GM12801 (cell line): ENCODE results near the gene DAAM2.

Experiments
- CTCF ChIP-seq: IDR thresholded peaks from one replicate; pipeline ENCODE4 v1.5.1; 2011; ENCODE audit warnings: control low read depth; ENCODE audit not compliant: insufficient read length; ENCODE audit errors: extremely low read depth

The DAAM2 gene

DNA sequence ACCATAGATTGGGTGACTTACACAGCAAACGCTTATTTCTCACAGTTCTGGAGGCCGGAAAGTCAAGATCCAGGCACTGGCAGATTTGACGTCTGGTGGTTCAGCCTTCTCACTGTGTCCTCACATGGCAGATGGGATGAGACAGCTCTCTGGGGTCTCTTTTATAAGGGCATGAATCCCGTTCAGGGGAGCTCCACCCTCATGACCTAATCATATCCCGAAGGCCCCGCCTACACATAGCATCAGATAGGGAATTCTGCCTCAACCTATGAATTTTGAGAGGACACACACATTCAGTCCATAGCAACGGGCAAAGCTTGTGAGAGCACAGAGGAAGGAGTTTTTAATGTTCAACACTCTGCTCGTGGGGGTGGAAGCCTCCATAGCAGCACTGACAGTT lies 27.5 kb downstream of the DAAM2 start:
- no peak for TF ChIP-seq CTCF

DNA sequence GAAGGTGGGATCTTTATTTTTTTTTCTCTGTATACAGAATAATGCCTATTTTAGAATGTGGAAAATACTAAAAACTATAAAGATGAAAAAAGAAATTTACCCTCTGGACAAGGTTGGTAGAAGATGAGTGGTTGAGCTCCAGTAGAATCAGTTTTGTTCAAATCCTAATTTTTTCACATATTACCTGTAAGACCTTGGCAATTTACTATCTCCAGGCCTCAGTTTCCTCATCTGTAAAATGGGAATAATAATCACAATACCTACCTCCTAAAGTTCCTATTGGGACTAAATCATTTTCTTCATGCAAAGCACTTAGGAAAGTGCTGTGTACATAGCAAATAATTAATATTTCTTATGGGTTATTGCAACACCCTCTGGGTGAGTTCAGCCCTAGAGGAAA lies 28.4 kb downstream of the DAAM2 start:
- no peak for TF ChIP-seq CTCF

DNA sequence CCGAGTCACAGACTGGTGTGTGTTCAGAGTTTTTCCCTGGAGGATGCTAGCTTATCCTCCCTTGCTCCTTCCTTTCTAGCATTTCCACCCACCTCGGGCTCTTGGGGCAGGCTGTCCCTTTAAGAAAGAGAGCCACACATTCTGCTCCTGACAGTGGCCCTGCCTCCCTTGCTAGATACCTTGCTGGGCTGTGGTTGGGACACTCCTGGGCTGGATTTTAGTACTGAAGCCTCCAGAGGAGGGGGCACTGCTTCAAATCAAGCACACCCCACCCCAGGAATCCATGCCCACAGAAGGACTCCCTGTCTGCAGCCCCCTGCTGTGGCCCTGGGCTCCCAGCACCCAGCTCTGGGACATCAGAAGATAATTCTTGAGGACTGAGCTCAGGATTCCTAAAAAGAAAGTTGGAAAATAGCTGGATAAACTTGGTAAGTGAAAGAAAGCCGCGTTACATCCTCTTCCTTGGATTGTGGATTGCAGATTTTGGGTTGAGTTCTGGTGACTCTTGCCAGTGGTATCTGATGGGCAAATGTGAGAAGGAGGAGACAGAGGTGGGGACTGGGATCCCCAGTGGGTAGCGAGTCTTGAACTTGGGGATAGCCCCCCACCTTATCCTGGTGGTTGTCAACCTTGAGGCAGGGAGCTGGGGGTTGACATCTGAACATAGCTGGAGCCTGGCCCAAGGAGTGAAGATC lies 29.0 kb downstream of the DAAM2 start:
- TF ChIP-seq CTCF, result no peak

DNA sequence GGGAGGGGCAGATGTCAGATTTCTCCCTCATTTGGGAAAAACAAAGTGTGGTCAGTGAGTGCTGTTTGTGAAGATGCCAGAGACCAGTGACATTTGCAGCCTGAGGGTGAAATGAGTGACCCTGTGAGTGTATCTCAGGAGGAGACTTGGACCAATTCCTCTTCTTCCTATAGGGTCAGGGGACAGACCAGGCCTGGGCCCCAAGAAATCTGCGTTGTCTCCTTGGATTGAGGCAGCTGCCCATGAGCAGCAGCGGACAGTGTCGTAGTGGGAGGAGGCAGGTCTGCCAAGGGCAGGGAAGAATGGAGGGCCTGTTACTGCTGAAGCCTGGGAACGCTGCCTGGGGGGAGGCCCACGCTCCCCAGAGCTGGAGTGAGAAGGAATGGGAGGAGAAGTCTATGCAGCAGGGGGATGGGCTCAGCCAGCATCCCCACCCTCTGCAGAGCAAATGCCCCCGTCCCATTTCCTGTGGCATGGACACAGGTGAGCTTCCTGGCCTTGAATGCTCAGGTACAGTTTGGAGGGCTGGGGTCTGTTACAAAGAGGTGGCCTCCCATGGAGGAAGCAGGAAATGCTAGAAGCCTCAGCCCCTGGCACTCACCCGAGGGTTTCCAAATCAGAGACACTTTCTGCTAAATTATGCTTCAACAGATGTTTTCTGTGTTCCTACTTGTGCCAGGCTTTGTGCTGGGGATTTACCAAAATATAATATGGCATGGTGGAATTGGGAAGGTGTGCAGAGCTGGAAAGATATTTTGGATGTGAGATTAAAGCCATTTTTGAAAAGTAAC lies 29.8 kb downstream of the DAAM2 start:
- no peak for TF ChIP-seq CTCF

DNA sequence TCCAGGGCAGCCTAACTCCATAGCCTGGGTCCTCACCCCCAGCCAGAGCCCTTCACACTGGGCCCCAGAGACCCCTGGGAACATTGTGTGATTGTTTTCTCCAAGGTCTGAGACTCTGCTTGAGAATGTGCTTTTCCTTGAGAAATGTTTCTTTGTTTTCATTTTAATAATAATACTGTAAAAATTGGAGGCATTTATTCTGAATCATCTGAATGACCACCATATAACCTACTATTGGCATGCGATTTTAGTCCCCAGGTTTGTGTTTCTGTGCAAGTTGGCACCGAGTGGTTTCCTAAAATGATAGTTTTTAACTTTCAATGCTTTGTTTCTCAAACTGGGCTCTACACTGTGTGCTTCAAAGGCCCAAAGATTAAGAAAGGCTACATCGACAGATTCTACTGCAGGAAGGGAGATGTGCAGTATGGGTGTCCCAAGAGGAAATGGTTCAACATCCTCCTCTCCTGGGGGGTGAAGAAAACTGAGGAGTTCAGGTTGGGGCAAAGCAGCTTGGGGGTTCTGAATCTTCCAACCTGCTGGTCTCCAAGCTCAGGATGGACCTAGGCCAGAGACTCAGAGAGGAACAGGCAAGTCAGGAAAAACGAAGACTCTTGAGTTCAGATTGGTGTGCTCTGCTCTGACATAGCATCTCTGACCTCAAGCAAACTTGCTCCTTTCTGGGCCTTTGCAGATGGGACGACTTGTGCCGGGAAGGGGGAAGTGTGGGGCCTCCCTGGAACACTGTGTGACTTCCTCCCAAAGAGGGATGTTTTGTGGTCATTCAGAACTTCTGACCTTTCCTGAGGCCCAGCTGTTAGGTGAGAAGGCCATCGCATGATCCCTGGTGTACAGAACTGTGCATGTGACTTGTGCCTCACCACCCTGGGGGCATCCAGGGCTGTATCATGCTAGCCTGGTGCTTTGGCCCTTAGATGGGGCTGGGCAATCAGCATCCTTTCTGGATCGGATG lies 31.0 kb downstream of the DAAM2 start:
- no peak for TF ChIP-seq CTCF

DNA sequence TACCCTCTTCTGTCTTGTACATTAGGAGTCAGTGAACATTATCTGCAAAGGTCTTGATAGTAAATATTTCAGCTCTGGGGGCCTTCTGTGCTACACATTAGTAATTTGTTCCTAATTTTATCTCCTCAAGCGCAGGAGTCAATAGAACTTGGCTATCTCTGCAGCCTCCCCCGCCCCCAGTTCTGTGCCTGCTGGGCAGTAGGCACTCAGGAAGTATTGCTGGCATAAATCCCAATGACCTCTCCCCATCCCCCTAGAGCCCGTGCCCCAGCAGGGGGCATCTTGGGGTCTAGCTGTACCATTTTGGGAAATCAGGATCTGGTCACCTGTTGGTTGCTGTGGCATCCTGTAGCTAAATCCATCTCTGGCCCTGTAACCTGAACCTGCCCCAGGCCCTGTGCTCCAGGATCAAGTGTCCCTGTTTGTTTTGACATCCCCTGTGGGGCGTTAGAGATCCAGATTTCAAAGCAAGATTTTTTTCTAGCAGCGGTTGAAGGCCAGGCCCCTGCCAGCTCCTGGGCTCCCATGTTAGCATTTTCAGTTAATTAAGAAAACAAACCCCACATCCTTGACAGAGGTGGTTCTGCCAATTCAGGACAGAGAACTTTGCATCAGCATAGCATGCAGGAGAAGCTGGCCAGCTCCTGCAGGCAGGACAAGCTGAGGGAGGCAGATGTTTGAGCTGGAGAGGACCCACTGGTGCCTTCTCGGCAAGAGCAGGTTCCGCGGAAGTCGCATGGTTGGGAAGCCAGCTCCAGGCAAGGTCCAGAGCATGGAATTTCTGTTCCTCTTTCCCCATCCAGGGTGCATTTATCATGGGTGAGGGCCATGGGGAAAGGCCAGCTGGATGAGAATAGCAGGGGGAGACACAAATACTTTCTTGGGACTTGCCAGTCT lies 32.1 kb downstream of the DAAM2 start:
- TF ChIP-seq CTCF, result no peak
